ENCODE data around the gene GPR146. TPM values are rescaled to one million over a fixed set of nuclear protein-coding genes. Genes with fewer than 3 reads are reported as not detected.

The GPR146 gene
- total and polyA plus RNA-seq, 2 of the 13 experiments (the other 11 are each of a cell fraction or from before 2014, with no cell fraction given): 2.0 to 15.9 TPM

DNA sequence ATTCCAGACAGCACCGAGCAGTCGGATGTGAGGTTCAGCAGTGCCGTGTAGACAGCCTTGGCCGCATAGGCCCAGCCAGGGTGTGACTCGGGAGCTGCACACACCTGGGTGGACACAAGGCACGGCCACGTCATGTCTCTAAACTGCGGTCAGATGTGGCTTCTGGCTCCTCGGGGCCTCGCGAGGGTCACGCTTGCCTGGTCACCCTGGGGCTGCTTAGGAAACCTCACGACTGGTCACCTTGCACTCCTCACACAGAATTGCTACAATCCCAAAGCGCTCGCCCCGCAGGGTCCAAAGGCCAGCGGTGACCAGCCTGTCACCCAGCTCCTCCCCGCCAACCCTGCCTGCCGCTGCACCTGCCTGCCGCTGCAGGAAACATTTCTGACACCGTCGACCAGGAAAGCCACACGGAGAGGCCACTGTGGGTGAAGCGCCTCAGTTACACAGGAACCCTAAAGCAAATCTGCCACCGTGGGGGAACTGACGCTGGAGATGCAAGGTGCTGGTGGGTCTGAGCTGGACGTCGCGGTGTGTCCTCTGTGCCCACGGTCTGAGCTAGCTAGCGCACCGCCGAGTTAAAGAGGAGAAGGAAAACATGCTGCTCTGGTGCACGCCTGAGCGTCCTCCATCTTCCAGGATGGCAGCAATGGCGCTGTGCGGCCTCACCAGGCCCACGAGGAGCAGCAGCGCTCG is 48.6 kb downstream of the GPR146 start (continued):
- TF ChIP-seq, protein P1, sequence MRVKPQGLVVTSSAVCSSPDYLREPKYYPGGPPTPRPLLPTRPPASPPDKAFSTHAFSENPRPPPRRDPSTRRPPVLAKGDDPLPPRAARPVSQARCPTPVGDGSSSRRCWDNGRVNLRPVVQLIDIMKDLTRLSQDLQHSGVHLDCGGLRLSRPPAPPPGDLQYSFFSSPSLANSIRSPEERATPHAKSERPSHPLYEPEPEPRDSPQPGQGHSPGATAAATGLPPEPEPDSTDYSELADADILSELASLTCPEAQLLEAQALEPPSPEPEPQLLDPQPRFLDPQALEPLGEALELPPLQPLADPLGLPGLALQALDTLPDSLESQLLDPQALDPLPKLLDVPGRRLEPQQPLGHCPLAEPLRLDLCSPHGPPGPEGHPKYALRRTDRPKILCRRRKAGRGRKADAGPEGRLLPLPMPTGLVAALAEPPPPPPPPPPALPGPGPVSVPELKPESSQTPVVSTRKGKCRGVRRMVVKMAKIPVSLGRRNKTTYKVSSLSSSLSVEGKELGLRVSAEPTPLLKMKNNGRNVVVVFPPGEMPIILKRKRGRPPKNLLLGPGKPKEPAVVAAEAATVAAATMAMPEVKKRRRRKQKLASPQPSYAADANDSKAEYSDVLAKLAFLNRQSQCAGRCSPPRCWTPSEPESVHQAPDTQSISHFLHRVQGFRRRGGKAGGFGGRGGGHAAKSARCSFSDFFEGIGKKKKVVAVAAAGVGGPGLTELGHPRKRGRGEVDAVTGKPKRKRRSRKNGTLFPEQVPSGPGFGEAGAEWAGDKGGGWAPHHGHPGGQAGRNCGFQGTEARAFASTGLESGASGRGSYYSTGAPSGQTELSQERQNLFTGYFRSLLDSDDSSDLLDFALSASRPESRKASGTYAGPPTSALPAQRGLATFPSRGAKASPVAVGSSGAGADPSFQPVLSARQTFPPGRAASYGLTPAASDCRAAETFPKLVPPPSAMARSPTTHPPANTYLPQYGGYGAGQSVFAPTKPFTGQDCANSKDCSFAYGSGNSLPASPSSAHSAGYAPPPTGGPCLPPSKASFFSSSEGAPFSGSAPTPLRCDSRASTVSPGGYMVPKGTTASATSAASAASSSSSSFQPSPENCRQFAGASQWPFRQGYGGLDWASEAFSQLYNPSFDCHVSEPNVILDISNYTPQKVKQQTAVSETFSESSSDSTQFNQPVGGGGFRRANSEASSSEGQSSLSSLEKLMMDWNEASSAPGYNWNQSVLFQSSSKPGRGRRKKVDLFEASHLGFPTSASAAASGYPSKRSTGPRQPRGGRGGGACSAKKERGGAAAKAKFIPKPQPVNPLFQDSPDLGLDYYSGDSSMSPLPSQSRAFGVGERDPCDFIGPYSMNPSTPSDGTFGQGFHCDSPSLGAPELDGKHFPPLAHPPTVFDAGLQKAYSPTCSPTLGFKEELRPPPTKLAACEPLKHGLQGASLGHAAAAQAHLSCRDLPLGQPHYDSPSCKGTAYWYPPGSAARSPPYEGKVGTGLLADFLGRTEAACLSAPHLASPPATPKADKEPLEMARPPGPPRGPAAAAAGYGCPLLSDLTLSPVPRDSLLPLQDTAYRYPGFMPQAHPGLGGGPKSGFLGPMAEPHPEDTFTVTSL (CRISPR knock-in tag; IDR thresholded peaks at IDR 0.05; ENCODE audit: borderline replicate concordance): no peak; the same call in 1 of the 2 replicates
- TF ChIP-seq RFX5 (IDR thresholded peaks at IDR 0.05; ENCODE audit: low read depth, low read length) (no peak), KMT2B (CRISPR knock-in tag; IDR thresholded peaks at IDR 0.05) (0 out of 2 replicates have a peak, but pooled peaks have one; percentile 32), STAT5B (CRISPR knock-in tag; IDR thresholded peaks at IDR 0.05) (no peak), ZNF451 (CRISPR knock-in tag; IDR thresholded peaks at IDR 0.05) (no peak), MBD4 (IDR thresholded peaks at IDR 0.05; ENCODE audit: borderline replicate concordance, low read length) (no peak), ZNF350 (CRISPR knock-in tag; IDR thresholded peaks at IDR 0.05; ENCODE audit: borderline replicate concordance, low read depth) (peak; percentile 71), ZNF260 (CRISPR knock-in tag; IDR thresholded peaks at IDR 0.05; ENCODE audit: borderline replicate concordance, low read depth) (no peak), FOXM1 (CRISPR knock-in tag; IDR thresholded peaks at IDR 0.05) (no peak), ZNF510 (CRISPR knock-in tag; IDR thresholded peaks at IDR 0.05; ENCODE audit: low read depth) (no peak), MTF2 (CRISPR knock-in tag; IDR thresholded peaks at IDR 0.05; ENCODE audit: borderline replicate concordance) (no peak)
- TF ChIP-seq, protein P2, sequence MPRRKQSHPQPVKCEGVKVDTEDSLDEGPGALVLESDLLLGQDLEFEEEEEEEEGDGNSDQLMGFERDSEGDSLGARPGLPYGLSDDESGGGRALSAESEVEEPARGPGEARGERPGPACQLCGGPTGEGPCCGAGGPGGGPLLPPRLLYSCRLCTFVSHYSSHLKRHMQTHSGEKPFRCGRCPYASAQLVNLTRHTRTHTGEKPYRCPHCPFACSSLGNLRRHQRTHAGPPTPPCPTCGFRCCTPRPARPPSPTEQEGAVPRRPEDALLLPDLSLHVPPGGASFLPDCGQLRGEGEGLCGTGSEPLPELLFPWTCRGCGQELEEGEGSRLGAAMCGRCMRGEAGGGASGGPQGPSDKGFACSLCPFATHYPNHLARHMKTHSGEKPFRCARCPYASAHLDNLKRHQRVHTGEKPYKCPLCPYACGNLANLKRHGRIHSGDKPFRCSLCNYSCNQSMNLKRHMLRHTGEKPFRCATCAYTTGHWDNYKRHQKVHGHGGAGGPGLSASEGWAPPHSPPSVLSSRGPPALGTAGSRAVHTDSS (CRISPR knock-in tag; conservative IDR thresholded peaks at IDR 0.05): no peak
- TF ChIP-seq, protein P3, sequence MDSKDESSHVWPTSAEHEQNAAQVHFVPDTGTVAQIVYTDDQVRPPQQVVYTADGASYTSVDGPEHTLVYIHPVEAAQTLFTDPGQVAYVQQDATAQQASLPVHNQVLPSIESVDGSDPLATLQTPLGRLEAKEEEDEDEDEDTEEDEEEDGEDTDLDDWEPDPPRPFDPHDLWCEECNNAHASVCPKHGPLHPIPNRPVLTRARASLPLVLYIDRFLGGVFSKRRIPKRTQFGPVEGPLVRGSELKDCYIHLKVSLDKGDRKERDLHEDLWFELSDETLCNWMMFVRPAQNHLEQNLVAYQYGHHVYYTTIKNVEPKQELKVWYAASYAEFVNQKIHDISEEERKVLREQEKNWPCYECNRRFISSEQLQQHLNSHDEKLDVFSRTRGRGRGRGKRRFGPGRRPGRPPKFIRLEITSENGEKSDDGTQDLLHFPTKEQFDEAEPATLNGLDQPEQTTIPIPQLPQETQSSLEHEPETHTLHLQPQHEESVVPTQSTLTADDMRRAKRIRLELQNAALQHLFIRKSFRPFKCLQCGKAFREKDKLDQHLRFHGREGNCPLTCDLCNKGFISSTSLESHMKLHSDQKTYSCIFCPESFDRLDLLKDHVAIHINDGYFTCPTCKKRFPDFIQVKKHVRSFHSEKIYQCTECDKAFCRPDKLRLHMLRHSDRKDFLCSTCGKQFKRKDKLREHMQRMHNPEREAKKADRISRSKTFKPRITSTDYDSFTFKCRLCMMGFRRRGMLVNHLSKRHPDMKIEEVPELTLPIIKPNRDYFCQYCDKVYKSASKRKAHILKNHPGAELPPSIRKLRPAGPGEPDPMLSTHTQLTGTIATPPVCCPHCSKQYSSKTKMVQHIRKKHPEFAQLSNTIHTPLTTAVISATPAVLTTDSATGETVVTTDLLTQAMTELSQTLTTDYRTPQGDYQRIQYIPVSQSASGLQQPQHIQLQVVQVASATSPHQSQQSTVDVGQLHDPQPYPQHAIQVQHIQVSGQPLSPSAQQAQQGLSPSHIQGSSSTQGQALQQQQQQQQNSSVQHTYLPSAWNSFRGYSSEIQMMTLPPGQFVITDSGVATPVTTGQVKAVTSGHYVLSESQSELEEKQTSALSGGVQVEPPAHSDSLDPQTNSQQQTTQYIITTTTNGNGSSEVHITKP (CRISPR knock-in tag; IDR thresholded peaks at IDR 0.05; ENCODE audit: low read depth): 0 out of 2 replicates have a peak, but pooled peaks have one; percentile 22
- TF ChIP-seq, protein P4, sequence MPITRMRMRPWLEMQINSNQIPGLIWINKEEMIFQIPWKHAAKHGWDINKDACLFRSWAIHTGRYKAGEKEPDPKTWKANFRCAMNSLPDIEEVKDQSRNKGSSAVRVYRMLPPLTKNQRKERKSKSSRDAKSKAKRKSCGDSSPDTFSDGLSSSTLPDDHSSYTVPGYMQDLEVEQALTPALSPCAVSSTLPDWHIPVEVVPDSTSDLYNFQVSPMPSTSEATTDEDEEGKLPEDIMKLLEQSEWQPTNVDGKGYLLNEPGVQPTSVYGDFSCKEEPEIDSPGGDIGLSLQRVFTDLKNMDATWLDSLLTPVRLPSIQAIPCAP (CRISPR knock-in tag; IDR thresholded peaks at IDR 0.05; ENCODE audit: low read depth): no peak
- TF ChIP-seq, protein P5, sequence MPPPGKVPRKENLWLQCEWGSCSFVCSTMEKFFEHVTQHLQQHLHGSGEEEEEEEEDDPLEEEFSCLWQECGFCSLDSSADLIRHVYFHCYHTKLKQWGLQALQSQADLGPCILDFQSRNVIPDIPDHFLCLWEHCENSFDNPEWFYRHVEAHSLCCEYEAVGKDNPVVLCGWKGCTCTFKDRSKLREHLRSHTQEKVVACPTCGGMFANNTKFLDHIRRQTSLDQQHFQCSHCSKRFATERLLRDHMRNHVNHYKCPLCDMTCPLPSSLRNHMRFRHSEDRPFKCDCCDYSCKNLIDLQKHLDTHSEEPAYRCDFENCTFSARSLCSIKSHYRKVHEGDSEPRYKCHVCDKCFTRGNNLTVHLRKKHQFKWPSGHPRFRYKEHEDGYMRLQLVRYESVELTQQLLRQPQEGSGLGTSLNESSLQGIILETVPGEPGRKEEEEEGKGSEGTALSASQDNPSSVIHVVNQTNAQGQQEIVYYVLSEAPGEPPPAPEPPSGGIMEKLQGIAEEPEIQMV (CRISPR knock-in tag; IDR thresholded peaks at IDR 0.05; ENCODE audit: low read depth): peak; percentile 88

Data from HepG2 (cell line).